GM18499 (cell line): ENCODE results near the gene PIEZO2.
A peak's percentile ranks its signal among the peaks of the same experiment; 100 is the strongest.
"Not testable (repeated sequence)": the region's sequence is repeated elsewhere in the genome, so short reads cannot be mapped to it uniquely, and the experiment has no call there.

Experiments
- ATAC-seq: cut with Tn5 transposase; IDR thresholded peaks from one replicate; pipeline ENCODE4 v1.9.1; 2021; ENCODE audit warnings: moderate number of reproducible peaks; ENCODE audit not compliant: insufficient read depth, unreplicated experiment

PIEZO2 gene

DNA sequence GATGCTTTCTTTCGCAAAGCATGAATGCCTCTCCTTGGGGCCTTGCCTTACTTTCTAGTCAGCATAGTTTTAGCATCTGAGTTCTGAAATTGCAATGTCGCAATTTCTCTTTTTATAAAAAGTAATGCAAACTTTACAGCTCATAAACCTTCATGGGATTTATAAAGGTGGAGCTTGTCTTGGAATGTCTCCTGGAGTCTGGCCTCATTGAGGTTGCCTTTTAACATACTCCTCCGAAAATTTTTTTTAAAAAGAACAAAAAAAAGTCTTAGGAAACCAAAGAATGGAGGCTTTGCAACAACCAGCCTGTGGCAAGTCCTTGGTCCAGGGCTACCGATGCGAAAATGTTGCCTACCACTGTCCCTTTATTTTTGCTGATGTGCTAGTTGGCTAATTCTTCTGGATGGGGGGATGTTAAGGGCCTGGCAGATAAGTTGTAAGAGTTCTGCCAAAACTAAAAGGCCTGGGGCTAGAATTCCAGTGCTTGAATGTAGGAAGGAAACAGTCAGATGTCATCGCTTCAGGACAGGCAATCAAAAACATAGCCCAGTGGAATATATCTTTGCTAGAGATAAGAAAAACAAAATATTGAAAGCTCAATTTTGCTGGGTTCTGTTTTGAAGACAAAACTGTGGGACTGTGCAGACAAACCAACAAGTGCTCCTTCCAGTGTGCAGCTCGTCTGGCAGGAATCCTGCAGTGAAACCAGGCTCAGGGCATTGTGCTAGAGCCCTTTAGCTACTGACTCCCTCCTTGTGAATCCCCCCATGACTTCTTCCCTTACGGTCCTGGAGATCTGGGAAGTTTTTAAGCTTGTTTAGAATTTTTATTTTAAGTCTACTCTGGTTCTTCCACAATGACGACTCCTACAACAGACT lies 213.0 kb downstream of the PIEZO2 start:
- ATAC-seq: no peak

- ATAC-seq: no peak
Observed at GRCh38 chr18:10935588-10935987, 213.8 kb downstream of the PIEZO2 start.

- not testable (repeated sequence) for ATAC-seq
Observed at GRCh38 chr18:10933648-10934047, 215.7 kb downstream of the PIEZO2 start.

GRCh38 chr18:10930076-10930475 lies 219.3 kb downstream of the PIEZO2 start:
- ATAC-seq: no peak

DNA sequence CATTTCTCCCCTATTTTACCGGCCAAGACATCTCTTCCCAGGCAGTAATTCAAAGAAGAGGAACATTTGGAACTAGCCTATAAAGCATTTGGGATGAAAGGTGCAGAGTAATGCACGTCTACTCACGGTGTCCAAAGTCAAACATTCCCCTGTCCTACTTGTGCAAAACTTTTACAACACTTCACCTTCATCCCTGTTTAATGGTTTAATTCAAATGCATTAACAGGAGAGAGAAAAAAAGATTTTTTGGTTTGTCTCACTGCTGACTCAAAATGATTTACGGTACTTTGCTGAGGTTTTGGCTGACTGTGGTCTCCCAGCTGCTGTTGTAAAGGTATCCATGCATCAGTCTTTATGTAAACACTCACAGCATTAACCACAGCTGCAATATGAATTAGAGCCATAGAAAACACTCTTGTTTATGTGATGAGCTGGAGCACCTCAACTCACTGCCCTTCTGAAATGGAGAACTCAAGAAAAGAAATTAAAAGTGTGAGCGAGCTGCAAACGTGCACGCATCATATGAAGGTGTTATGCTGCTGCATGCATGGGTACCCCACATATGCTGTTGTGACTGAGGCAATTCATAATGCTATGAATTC lies 220.5 kb downstream of the PIEZO2 start:
- ATAC-seq: peak; percentile 72

DNA sequence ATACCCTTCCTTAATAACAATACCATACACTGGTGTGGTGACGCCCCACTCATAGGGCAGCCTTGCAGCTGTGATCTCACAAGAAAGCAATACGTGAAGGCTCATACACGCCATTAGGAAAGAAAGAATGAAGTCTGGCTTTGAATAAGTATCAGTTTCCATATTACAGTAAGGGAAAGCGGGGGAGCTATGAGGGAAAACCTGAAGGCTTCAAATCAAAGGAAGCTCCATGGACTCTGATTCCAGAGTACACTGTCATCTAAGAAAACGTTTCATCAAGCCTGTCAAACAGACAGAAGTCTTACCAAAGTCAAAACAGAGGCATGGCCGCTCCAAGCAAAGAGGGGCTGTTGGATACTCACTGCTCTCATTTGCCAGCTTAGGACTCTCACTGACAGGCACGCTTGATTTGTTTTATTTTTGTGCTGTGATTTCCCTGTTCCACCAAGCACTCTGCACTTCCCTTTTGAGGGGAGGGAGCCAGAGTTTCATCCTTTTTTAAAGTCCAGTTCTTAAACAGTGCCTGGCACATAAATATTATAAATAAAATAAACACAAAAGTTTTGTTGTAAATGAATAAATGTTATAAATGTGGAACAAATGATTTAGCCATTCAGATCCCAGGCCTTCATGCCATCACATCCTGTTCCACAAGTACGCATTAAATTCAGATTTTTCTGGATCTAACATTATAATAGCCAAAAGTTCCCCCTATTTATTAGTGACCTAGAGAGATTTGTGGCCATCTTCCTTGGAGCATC lies 221.2 kb downstream of the PIEZO2 start:
- ATAC-seq: no peak

DNA sequence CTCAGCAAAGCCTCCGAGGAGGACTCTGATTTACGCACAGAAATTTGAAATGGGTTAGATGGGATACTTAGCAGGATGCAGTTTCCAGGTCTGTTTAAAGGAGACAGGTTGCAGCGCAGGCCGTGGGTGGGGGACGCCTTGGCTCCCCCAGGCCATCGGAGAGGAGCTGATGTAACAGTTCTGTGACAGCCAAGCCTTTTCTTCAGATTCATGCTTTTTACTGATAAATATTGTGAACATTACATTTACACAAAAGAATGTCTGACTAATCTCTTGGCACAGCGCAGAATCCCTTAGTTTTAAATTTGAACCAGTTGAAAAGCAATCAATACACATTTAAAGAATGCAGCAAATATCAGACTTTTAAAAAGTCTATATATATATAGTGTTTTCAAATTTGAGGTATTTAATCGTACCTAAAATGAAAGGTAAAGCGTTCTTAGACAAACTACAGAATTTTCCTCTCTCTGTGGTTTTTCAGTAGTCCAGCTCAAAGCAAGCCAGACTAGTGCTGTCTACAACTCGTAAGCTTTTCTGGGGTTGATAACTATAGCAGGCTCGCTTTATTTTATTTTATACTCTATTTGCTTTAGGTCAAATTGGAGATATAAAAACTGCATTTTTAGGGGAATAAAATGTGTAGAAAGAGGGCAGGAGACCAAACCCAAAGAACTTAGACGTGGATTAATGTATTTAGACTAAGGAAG lies 221.9 kb downstream of the PIEZO2 start:
- no peak for ATAC-seq

DNA sequence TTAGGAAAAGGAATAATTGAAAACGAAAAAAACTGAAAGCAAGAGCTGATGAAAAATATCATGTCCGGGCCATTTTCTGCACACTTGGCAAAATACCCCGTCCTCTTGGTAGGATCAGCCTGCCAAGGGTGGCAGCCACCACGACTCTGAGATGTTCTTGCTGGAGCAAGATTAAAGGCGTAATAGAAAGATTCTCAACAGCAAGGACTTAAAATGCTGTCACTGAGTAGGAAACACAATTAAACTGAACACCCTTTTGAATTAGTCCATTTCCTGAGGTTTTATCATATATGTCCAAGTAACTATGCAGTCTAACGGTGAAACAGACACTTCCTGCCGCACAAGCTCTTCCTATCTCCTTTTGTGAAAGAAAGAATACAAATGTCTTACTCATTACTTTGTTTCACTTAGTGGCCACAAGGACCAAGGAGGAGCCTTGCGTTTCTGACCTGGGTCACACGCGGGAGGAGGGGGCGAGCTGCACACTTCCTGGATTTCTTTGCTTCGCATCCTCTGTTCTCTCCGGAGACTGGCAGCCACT lies 222.7 kb downstream of the PIEZO2 start:
- no peak for ATAC-seq

DNA sequence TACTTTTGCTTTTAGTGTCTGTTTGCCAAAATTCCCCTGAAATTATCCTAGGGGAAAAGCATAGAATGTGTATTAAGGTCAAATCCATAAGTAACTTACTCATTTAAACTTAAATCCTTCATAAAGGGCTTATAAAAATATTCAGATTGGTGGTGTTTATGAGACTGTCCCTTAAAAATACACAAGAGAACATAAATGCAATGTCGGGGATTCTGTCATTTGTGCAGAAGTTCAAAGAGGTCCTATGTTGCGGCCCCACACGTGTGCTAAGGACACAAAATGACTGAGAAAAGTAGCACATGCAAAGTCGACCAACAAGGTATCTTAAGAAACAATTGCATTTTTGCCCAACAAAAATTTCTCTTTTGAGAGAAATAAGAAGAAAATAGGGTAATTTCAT lies 225.1 kb downstream of the PIEZO2 start:
- ATAC-seq: no peak

DNA sequence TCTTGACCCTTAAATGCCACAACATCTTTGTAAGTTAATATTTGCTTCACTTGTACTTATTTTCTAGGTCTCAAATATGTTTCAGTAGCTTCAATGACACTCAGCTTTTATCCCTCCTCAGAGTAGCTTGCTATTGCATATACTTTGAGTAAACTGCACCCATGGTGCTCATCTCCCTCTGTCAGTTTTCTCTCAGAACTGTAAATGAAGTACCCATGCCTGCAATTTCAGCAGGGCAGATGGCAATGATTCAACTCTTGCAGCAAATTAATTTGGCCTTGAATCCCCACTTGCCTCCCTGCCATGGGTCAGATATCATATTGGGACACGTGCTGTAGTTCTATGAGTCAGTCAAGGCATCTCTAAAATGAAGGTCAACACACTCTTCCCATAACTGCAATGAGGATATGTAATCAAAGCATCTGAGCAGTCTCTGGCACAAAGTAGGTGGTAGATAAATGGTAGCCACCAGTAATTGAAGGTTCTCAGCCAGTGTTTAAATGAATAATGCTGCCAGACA lies 225.8 kb downstream of the PIEZO2 start:
- ATAC-seq: no peak

DNA sequence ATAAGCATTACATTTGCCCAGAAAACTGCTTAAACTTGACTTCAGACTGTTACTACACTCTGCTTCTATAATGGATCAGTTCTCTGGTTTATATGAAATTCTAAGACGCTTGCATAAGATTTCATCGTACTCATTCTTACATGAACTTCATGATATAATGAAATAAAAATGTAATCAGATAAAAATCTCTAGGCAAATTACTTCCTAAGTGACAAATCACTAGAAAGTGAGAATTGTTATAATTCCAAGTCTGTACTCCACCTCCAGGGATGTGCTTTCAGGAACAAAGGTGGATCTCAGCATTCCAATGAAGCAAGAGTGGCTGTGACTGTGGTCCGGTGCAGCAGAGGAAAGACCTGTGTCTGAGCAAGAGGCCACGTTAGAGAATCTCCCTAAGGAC lies 226.2 kb downstream of the PIEZO2 start:
- no peak for ATAC-seq

- ATAC-seq: not testable (repeated sequence)
Observed at GRCh38 chr18:10922712-10923111, 226.7 kb downstream of the PIEZO2 start.

- not testable (repeated sequence) for ATAC-seq
Observed at GRCh38 chr18:10920309-10920708, 229.1 kb downstream of the PIEZO2 start.

GRCh38 chr18:10919851-10920250 lies 229.5 kb downstream of the PIEZO2 start:
- no peak for ATAC-seq

- no peak for ATAC-seq
Observed at GRCh38 chr18:10916865-10917264, 232.5 kb downstream of the PIEZO2 start.

DNA sequence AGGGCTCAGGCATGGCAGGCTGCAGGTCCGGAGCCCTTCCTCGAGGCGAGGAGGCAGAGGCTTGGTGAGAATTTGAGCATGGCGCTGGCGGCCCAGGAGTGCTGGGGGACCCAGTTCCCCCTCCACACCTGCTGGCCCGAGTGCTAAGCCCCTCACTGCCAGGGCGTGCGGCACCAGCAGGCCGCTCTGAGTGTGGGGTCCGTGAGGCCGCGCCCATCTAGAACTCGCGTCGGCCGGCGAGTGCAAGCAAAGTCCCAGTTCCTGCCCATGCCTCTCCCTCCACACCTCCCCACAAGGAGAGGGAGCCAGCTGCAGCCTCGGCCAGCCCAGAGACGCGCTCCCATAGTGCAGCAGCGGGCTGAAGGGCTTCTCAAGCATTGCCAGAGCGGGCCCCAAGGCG lies 233.0 kb downstream of the PIEZO2 start:
- ATAC-seq: no peak

- not testable (repeated sequence) for ATAC-seq
Observed at GRCh38 chr18:10915748-10916147, 233.6 kb downstream of the PIEZO2 start.

DNA sequence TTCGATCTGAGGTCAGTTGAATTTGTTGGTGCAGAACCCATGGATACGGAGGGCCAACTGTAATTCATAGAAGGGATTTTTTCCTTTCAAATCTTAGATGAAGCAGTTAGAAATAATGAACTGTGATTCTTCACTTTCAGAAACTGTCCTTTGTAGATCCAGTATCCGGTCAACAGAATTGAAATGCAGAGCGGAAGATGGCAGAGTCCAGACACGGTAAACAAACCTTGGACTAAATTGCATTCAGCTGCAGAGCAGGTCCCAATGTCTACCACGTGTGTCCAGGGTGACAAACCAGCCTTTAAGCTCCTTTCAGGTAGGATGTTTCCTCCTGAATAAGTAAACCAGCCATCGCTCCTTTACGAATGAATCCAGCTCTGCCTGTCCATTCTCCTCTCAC lies 234.8 kb downstream of the PIEZO2 start:
- ATAC-seq: not testable (repeated sequence)

GRCh38 chr18:10913919-10914318 lies 235.4 kb downstream of the PIEZO2 start:
- ATAC-seq: no peak
